Tibial artery (tissue), 4 donors: ENCODE results near the gene CFAP65.

Experiments used
- DNase-seq, 2 donors: peaks; one replicate each; pipeline ENCODE4 v3.0.0-alpha.2; 2019
- H3K27ac ChIP-seq, 2 donors: fragments of 200-600 bp; sonication (generic) in 1 of 2; 1 replicate in 1 of 2; 2 replicates in 1 of 2; pipeline ENCODE4 v1.5.1; 2018 to 2019; ENCODE audit warnings: mild to moderate bottlenecking in 1 of 2
- H3K27me3 ChIP-seq, 2 donors: fragments of 200-600 bp; sonication (generic) in 1 of 2; one replicate each; pipeline versions ENCODE4 v1.5.1 to v1.6.0; 2016 to 2019
- H3K36me3 ChIP-seq, 3 donors: fragments of 200-600 bp; sonication (generic) in 2 of 3; one replicate each; pipeline ENCODE4 v1.5.1; 2016 to 2019; ENCODE audit warnings: mild to moderate bottlenecking in 2 of 3
- H3K4me1 ChIP-seq, 4 donors: fragments of 200-600 bp; sonication (generic) in 2 of 4; 1 replicate in 3 of 4; 2 replicates in 1 of 4; pipeline ENCODE4 v1.5.1; 2016 to 2019
- H3K4me3 ChIP-seq, 2 donors: fragments of 200-600 bp; sonication (generic) in 1 of 2; 1 replicate in 1 of 2; 2 replicates in 1 of 2; pipeline ENCODE4 v1.5.1; 2018 to 2019; ENCODE audit warnings: mild to moderate bottlenecking in 2 of 2
- H3K9me3 ChIP-seq, 3 donors: fragments of 200-600 bp; sonication (generic) in 1 of 3; one replicate each; pipeline ENCODE4 v1.5.1; 2016 to 2019
- CTCF ChIP-seq, 2 experiments: fragments of 200-600 bp in 1 of 2; fragments of 450-650 bp in 1 of 2; IDR thresholded peaks; one replicate each; pipeline ENCODE4 v1.5.1; 2017 to 2019; ENCODE audit warnings: antibody characterized with exemption in 2 of 2, mild to moderate bottlenecking in 1 of 2, moderate library complexity in 1 of 2
- intact Hi-C: fragments of 100-400 bp; cut with DNase I; formaldehyde crosslinking; loops from one replicate; pipeline ENCODE4 v1.15.0; 2023; ENCODE audit warnings: low total_unique reads

CFAP65 gene

DNA sequence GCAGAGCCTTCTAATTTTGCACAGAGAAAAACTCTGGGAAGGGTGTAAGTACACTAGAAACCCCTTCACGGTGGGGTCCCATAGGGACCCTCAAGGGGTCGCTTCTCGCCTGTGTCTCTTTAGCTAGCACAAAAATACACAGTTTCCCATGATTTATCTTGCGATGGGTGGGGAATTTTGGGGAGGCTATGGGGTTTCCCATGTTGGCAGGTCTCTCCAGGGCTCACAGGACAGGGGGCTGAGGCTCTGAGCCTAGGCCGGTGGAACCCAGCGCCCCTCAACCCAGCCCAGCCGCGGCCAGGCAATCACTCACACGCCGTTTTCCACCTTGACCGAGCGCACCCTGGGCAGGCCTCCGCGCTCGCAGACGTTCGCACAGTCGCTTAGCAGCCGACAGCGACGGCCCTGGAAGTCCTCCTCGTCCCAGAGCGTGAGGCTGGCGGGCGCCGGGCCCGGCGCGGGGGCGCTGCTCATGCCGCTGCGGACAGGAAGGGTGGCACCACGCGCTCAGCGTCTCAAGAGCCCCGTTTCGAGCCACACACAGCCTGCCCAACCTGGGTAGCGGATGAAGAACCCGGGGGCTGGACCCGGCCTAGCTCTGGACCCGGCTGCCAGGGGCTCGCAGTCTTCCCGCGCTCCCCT is 48.5 kb downstream of the CFAP65 start:
- peak overlapping the region; percentile 33 to 52 for H3K4me3 ChIP-seq
- TF ChIP-seq CTCF (IDR thresholded peaks at IDR 0.05): no peak

GRCh38 chr2:218992196-218992595 is 49.1 kb downstream of the CFAP65 start:
- Histone ChIP-seq H3K4me3 (no peak overlapping the region), H3K27me3 (peaks cover 14 to 100% of the 10 kb centered on the region in 2 donors), H3K9me3 (no peaks in the 10 kb centered on the region), H3K4me1 (peaks cover 0 to 35% (median 29%) of the 10 kb centered on the region in 4 donors), H3K27ac (no peak overlapping the region), H3K36me3 (no peaks in the 10 kb centered on the region)
- intact Hi-C loops: no loop called here
- TF ChIP-seq CTCF (IDR thresholded peaks at IDR 0.05): no peak
- no peak for DNase-seq

More for the DNA sequence above, 48.5 kb downstream of the CFAP65 start:
- Histone ChIP-seq H3K36me3 (no peaks in the 10 kb centered on the region), H3K27me3 (peaks cover 14 to 100% of the 10 kb centered on the region in 2 donors), H3K4me1 (peaks cover 0 to 35% (median 29%) of the 10 kb centered on the region in 4 donors), H3K9me3 (no peaks in the 10 kb centered on the region), H3K27ac (no peak overlapping the region)
- intact Hi-C loops: no loop called here
- no peak for DNase-seq

DNA sequence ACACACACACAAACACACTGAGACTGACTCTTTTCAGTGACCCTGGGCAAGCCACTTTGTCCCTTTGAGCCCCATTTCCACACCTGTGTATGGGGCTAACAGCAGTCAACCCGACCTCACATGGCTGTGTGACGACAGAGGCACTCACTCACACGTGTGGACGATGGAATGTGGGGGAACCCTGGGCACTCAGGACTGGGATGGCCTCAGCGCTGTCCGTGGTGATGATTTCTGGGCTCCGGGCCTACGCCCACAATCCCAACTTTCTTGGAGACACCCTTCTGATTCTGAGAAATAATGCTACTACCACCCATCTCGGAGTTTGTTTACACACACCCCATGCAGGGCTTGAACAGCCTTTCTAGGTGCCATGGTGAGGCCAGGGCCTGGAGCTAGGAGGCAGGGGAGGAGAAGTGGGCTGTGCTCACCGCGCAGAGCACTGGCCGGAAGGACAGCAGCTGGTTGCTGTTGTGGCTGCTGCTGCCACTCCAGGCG is 49.6 kb downstream of the CFAP65 start:
- intact Hi-C loops: no loop called here
- peaks cover 0 to 35% (median 29%) of the 10 kb centered on the region in 4 donors for H3K4me1 ChIP-seq
- H3K4me3 ChIP-seq: no peak overlapping the region
- peaks cover 14 to 100% of the 10 kb centered on the region in 2 donors for H3K27me3 ChIP-seq
- TF ChIP-seq CTCF (IDR thresholded peaks at IDR 0.05): no peak
- H3K36me3 ChIP-seq: no peaks in the 10 kb centered on the region
- DNase-seq: no peak
- no peaks in the 10 kb centered on the region for H3K9me3 ChIP-seq
- H3K27ac ChIP-seq: no peak overlapping the region

DNA sequence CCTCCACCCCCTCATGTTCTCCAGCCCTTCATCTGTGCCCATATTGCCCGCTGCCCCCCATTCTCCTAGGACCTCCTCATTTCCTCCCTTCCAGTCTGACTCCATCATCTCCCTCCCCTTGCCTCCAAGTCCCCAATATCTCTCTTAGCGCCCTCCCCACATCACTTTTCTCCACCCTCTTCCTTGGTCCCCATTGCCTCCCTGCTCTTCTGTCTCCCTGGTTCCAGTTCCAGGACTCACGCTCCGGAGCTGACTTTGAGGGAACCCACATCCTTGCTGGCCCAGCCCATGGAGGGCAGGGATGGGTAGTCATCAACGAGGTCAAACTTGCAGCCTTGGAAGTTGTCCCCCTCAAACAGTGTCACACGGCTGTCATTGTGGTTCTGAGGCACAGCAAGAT is 50.7 kb downstream of the CFAP65 start:
- Histone ChIP-seq H3K4me1 (peaks cover 0 to 26% (median 21%) of the 10 kb centered on the region in 4 donors), H3K4me3 (no peak overlapping the region), H3K27me3 (peaks cover 12 to 100% of the 10 kb centered on the region in 2 donors), H3K9me3 (no peaks in the 10 kb centered on the region), H3K27ac (no peak overlapping the region), H3K36me3 (no peaks in the 10 kb centered on the region)
- no peak for DNase-seq
- no peak for TF ChIP-seq CTCF (IDR thresholded peaks at IDR 0.05)
- intact Hi-C loops: no loop called here

GRCh38 chr2:218990052-218990451 is 51.3 kb downstream of the CFAP65 start:
- Histone ChIP-seq H3K36me3 (no peaks in the 10 kb centered on the region), H3K27me3 (peaks cover 11 to 100% of the 10 kb centered on the region in 2 donors), H3K4me1 (peaks cover 0 to 26% (median 25%) of the 10 kb centered on the region in 4 donors), H3K4me3 (no peak overlapping the region), H3K9me3 (no peaks in the 10 kb centered on the region), H3K27ac (no peak overlapping the region)
- DNase-seq: no peak
- TF ChIP-seq CTCF (IDR thresholded peaks at IDR 0.05): no peak
- intact Hi-C loops: no loop called here
